CD14-positive monocyte (primary cell): ENCODE data around the gene RNASEH2A. TPM values are rescaled to one million over a fixed set of nuclear protein-coding genes. Genes with fewer than 3 reads are reported as not detected.

Source experiments
- DNase-seq, 3 donors: peaks; one replicate each; pipeline ENCODE4 v3.0.0-alpha.2; 2011 to 2022
- H2AFZ ChIP-seq: 2 replicates; pipeline ENCODE4 v1.6.0; 2012; ENCODE audit warnings: mild to moderate bottlenecking, low read depth, low read length, inconsistent platforms; ENCODE audit not compliant: insufficient read depth, poor library complexity, severe bottlenecking
- H3K27ac ChIP-seq, 2 donors: 1 replicate in 1 of 2; 2 replicates in 1 of 2; pipeline ENCODE4 v1.5.1; 2012 to 2013; ENCODE audit warnings: low read length in 2 of 2, control low read depth in 1 of 2, inconsistent platforms in 1 of 2, low read depth in 1 of 2, mild to moderate bottlenecking in 1 of 2
- H3K27me3 ChIP-seq, 2 donors: one replicate each; pipeline versions ENCODE4 v1.6.0 to v1.6.1; 2011 to 2013; ENCODE audit warnings: low read length in 2 of 2; ENCODE audit not compliant: control insufficient read depth in 2 of 2, insufficient read depth in 2 of 2
- H3K36me3 ChIP-seq, 2 donors: replicated peaks in 1 of 2; 1 replicate in 1 of 2; 2 replicates in 1 of 2; pipeline versions ENCODE4 v1.5.1 to v1.6.1; 2012 to 2013; ENCODE audit warnings: low read length in 2 of 2, control low read depth in 1 of 2, inconsistent platforms in 1 of 2, mild to moderate bottlenecking in 1 of 2; ENCODE audit not compliant: insufficient read depth in 2 of 2, control insufficient read depth in 1 of 2
- H3K4me1 ChIP-seq, 2 donors: 1 replicate in 1 of 2; 2 replicates in 1 of 2; pipeline versions ENCODE4 v1.5.1 to v1.6.1; 2012 to 2013; ENCODE audit warnings: low read length in 2 of 2, control low read depth in 1 of 2, inconsistent platforms in 1 of 2, mild to moderate bottlenecking in 1 of 2, moderate library complexity in 1 of 2; ENCODE audit not compliant: insufficient read depth in 2 of 2, control insufficient read depth in 1 of 2
- H3K4me2 ChIP-seq: replicated peaks from 2 replicates; pipeline ENCODE3; 2012; ENCODE audit warnings: low read length, moderate library complexity, mild to moderate bottlenecking; ENCODE audit not compliant: poor library complexity, severe bottlenecking; ENCODE audit errors: extremely low read depth
- H3K4me3 ChIP-seq, 3 experiments: fragments of 200-600 bp in 1 of 3; sonication (generic) in 1 of 3; replicated peaks in 1 of 3; 1 replicate in 2 of 3; 2 replicates in 1 of 3; pipeline ENCODE4 v1.5.1; 2011 to 2013; ENCODE audit warnings: low read length in 3 of 3, mild to moderate bottlenecking in 3 of 3, control low read depth in 2 of 3, low read depth in 2 of 3, inconsistent platforms in 1 of 3, moderate library complexity in 1 of 3
- H3K79me2 ChIP-seq: 2 replicates; pipeline ENCODE4 v1.6.0; 2012; ENCODE audit warnings: mild to moderate bottlenecking, control low read depth, inconsistent platforms, low read length, moderate library complexity; ENCODE audit not compliant: insufficient read depth
- H3K9ac ChIP-seq: 2 replicates; pipeline ENCODE4 v1.6.0; 2017; ENCODE audit warnings: low read length, mild to moderate bottlenecking; ENCODE audit not compliant: insufficient read depth, poor library complexity, severe bottlenecking
- H3K9me3 ChIP-seq, 2 donors: replicated peaks in 1 of 2; 1 replicate in 1 of 2; 2 replicates in 1 of 2; pipeline versions ENCODE4 v1.5.1 to v1.6.1; 2012 to 2013; ENCODE audit warnings: low read length in 2 of 2, control low read depth in 1 of 2; ENCODE audit not compliant: control insufficient read depth in 1 of 2, insufficient read depth in 1 of 2
- H4K20me1 ChIP-seq: 2 replicates; pipeline ENCODE4 v1.6.0; 2012; ENCODE audit warnings: mild to moderate bottlenecking, low read length, control low read depth, moderate library complexity; ENCODE audit not compliant: insufficient read depth
- H3K27ac Mint-ChIP-seq, 7 donors: one replicate each; pipeline ENCODE4 v1.8.0; 2020; ENCODE audit warnings: mild to moderate bottlenecking in 7 of 7, mixed read lengths in 7 of 7, moderate library complexity in 6 of 7, inconsistent platforms in 2 of 7
- H3K27me3 Mint-ChIP-seq, 3 donors: one replicate each; pipeline ENCODE4 v1.8.0; 2021 to 2022; ENCODE audit warnings: low read depth in 3 of 3, mild to moderate bottlenecking in 3 of 3, mixed read lengths in 3 of 3, moderate library complexity in 3 of 3, inconsistent platforms in 1 of 3
- H3K36me3 Mint-ChIP-seq, 2 donors: one replicate each; pipeline ENCODE4 v1.8.0; 2020; ENCODE audit warnings: mixed read lengths in 2 of 2, inconsistent platforms in 1 of 2, mild to moderate bottlenecking in 1 of 2
- H3K4me1 Mint-ChIP-seq: one replicate; pipeline ENCODE4 v1.8.0; 2020; ENCODE audit warnings: mild to moderate bottlenecking, mixed read lengths
- H3K4me3 Mint-ChIP-seq, 2 donors: one replicate each; pipeline ENCODE4 v1.8.0; 2020; ENCODE audit warnings: mild to moderate bottlenecking in 2 of 2, mixed read lengths in 2 of 2, moderate library complexity in 1 of 2
- H3K9me3 Mint-ChIP-seq, 7 donors: one replicate each; pipeline ENCODE4 v1.8.0; 2020 to 2022; ENCODE audit warnings: mixed read lengths in 7 of 7, mild to moderate bottlenecking in 6 of 7, moderate library complexity in 6 of 7, inconsistent platforms in 2 of 7
- WGBS: methylation state at CpG from one replicate; pipeline ENCODE4 v1.1.5; 2013; ENCODE audit warnings: missing lambda C conversion rate; ENCODE audit not compliant: insufficient coverage; 5-methylcytosine and 5-hydroxymethylcytosine counted together
- intact Hi-C, 2 donors: fragments of 100-400 bp; cut with micrococcal nuclease; formaldehyde crosslinking; loops; one replicate each; pipeline versions ENCODE4 v1.15.0 to v1.15.1; 2023
- polyA plus RNA-seq, 3 donors: library from polyadenylated mRNA; depleted of rRNA in 1 of 3; unstranded in 2 of 3; stranded (reverse) in 1 of 3; fragments of 300-500 nt in 2 of 3; fragments of >200 nt in 1 of 3; fragmentation: Illumina TruSeq in 2 of 3; gene quantifications; 1 replicate in 2 of 3; 2 replicates in 1 of 3; pipeline ENCODE4 v1.2.3, GENCODE V29; 2012 to 2021
- TF ChIP-seq, protein P1 (sequence below): fragments of 200-600 bp; IDR thresholded peaks from one replicate; pipeline ENCODE4 v1.8.0; 2022; ENCODE audit warnings: antibody characterized with exemption, mild to moderate bottlenecking

The RNASEH2A gene
- polyA plus RNA-seq, 3 donors = 8.7 to 21.5 (median 15.2) TPM

GRCh38 chr19:12788042-12788681 lies 18.2 kb upstream of the RNASEH2A start:
- peaks cover 18% of the 10 kb centered on the region for H4K20me1 ChIP-seq
- no peaks in the 10 kb centered on the region for H3K36me3 ChIP-seq
- Mint-ChIP-seq H3K9me3 (peaks cover 0 to 6% (median 0%) of the 10 kb centered on the region in 7 donors), H3K36me3 (peaks cover 0 to 9% of the 10 kb centered on the region in 2 donors), H3K27ac (peak overlapping the region in 1 of 7 donors; percentile 100), H3K4me3 (peak overlapping the region; percentile 95 to 98), H3K27me3 (peaks cover 0 to 2% (median 1%) of the 10 kb centered on the region in 3 donors), H3K4me1 (peaks cover 28% of the 10 kb centered on the region)
- peak in 2 of 3 donors; percentile 26 to 38 for DNase-seq
- peaks cover 62% of the 10 kb centered on the region for H3K79me2 ChIP-seq
- TF ChIP-seq, protein P1, sequence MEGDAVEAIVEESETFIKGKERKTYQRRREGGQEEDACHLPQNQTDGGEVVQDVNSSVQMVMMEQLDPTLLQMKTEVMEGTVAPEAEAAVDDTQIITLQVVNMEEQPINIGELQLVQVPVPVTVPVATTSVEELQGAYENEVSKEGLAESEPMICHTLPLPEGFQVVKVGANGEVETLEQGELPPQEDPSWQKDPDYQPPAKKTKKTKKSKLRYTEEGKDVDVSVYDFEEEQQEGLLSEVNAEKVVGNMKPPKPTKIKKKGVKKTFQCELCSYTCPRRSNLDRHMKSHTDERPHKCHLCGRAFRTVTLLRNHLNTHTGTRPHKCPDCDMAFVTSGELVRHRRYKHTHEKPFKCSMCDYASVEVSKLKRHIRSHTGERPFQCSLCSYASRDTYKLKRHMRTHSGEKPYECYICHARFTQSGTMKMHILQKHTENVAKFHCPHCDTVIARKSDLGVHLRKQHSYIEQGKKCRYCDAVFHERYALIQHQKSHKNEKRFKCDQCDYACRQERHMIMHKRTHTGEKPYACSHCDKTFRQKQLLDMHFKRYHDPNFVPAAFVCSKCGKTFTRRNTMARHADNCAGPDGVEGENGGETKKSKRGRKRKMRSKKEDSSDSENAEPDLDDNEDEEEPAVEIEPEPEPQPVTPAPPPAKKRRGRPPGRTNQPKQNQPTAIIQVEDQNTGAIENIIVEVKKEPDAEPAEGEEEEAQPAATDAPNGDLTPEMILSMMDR = no peak
- no peaks in the 10 kb centered on the region for H3K27me3 ChIP-seq
- H3K9me3 ChIP-seq = no peaks in the 10 kb centered on the region
- peak overlapping the region; percentile 99 for H3K4me2 ChIP-seq
- H3K4me1 ChIP-seq = peaks cover 67 to 68% of the 10 kb centered on the region in 2 donors
- 77% methylated on average over 2 of the region's 4 CpGs for WGBS
- intact Hi-C loops = loop anchor here (10.0 kb wide), 1 partner anchor 1057 kb away; no protein-coding TSS in a partner anchor
- H3K27ac ChIP-seq = peak overlapping the region; percentile 95 to 100
- H2AFZ ChIP-seq = no peak overlapping the region
- peak overlapping the region; percentile 83 to 100 (median 85) for H3K4me3 ChIP-seq
- peak overlapping the region; percentile 100 for H3K9ac ChIP-seq

- peak overlapping the region in 1 of 7 donors; percentile 100 for H3K27ac Mint-ChIP-seq
- TF ChIP-seq, protein P1 = no peak
- peaks cover 0 to 4% (median 1%) of the 10 kb centered on the region in 3 donors for H3K27me3 Mint-ChIP-seq
- H3K4me3 Mint-ChIP-seq = peak overlapping the region; percentile 95 to 98
- Histone ChIP-seq H3K4me2 (peak overlapping the region; percentile 99), H3K27me3 (no peaks in the 10 kb centered on the region), H3K27ac (peak overlapping the region; percentile 95 to 100), H3K9me3 (no peaks in the 10 kb centered on the region), H3K9ac (peak overlapping the region; percentile 100), H2AFZ (no peak overlapping the region), H3K4me1 (peaks cover 62 to 64% of the 10 kb centered on the region in 2 donors), H4K20me1 (peaks cover 24% of the 10 kb centered on the region), H3K4me3 (peak overlapping the region; percentile 83 to 100 (median 85)), H3K36me3 (no peaks in the 10 kb centered on the region), H3K79me2 (peaks cover 64% of the 10 kb centered on the region)
- 0% methylated on average over 6 of the region's 12 CpGs for WGBS
- intact Hi-C loops = loop anchor here (10.0 kb wide), 1 partner anchor 1056 kb away; no protein-coding TSS in a partner anchor
- DNase-seq = peak; percentile 68 to 86 (median 76)
- peaks cover 28% of the 10 kb centered on the region for H3K4me1 Mint-ChIP-seq
- H3K9me3 Mint-ChIP-seq = peaks cover 0 to 7% (median 0%) of the 10 kb centered on the region in 7 donors
- H3K36me3 Mint-ChIP-seq = peaks cover 2 to 12% of the 10 kb centered on the region in 2 donors
Observed at GRCh38 chr19:12788682-12789097, 17.7 kb upstream of the RNASEH2A start.
